PC-9 (cell line): ENCODE results near the gene PDZRN4. TPM values are rescaled to one million over a fixed set of nuclear protein-coding genes. Genes with fewer than 3 reads are reported as not detected.

ENCODE experiments used
- BruUV-seq: library from RNA; stranded (reverse); fragments of 400-500 nt; replicated peaks from 2 replicates; lab custom pipeline; 2021; lab: Mats Ljungman, UMichigan
- CTCF ChIA-PET: fragments of 300-600 bp; sonication (Branson Sonifier 250); formaldehyde crosslinking; loops from one replicate; lab custom pipeline; 2022; ENCODE audit warnings: antibody characterized with exemption; lab: Charles Lee
- POLR2A ChIA-PET: fragments of 300-600 bp; sonication (Branson Sonifier 250); formaldehyde crosslinking; loops from one replicate; lab custom pipeline; 2022; ENCODE audit warnings: antibody characterized with exemption; ENCODE audit not compliant: unreplicated experiment; lab: Charles Lee
- DNase-seq, 2 experiments: peaks; one replicate each; pipeline versions ENCODE4 v3.0.0 to v3.0.0-alpha.2; 2015 to 2022; ENCODE audit warnings: mixed read lengths in 1 of 2
- H2AFZ ChIP-seq: fragments of 200-600 bp; sonication (generic); 2 replicates; pipeline ENCODE4 v1.8.1; 2017; ENCODE audit warnings: antibody characterized with exemption
- H3F3A ChIP-seq: fragments of 200-600 bp; sonication (generic); 2 replicates; pipeline ENCODE4 v1.8.1; 2017; ENCODE audit warnings: antibody characterized with exemption, mild to moderate bottlenecking, low read depth; ENCODE audit not compliant: insufficient read depth
- H3K27ac ChIP-seq: fragments of 200-600 bp; sonication (generic); 2 replicates; pipeline ENCODE4 v1.6.1; 2016; ENCODE audit warnings: mixed run types
- H3K27me3 ChIP-seq: fragments of 200-600 bp; sonication (generic); 2 replicates; pipeline ENCODE4 v1.6.1; 2016; ENCODE audit warnings: low read depth, mixed run types; ENCODE audit not compliant: insufficient read depth
- H3K36me3 ChIP-seq: fragments of 200-600 bp; sonication (generic); 2 replicates; pipeline ENCODE4 v1.6.1; 2016; ENCODE audit warnings: low read depth, mixed run types
- H3K4me1 ChIP-seq: fragments of 200-600 bp; sonication (generic); replicated peaks from 2 replicates; pipeline ENCODE4 v1.6.1; 2016; ENCODE audit warnings: mixed run types; ENCODE audit not compliant: insufficient read depth
- H3K4me2 ChIP-seq: fragments of 200-600 bp; sonication (generic); 2 replicates; pipeline ENCODE4 v1.6.1; 2017; ENCODE audit warnings: mixed run types
- H3K4me3 ChIP-seq: fragments of 200-600 bp; sonication (generic); 2 replicates; pipeline ENCODE4 v1.6.1; 2016; ENCODE audit warnings: mixed run types
- H3K79me2 ChIP-seq: fragments of 200-600 bp; sonication (generic); 2 replicates; pipeline ENCODE4 v1.6.1; 2017; ENCODE audit warnings: low read depth, mixed run types
- H3K9me2 ChIP-seq: fragments of 200-600 bp; sonication (generic); 2 replicates; pipeline ENCODE4 v1.8.1; 2017; ENCODE audit warnings: mild to moderate bottlenecking; ENCODE audit not compliant: insufficient read depth
- H3K9me3 ChIP-seq: fragments of 200-600 bp; sonication (generic); 2 replicates; pipeline ENCODE4 v1.8.1; 2016; ENCODE audit warnings: low read depth; ENCODE audit not compliant: insufficient read depth
- H4K20me1 ChIP-seq: fragments of 200-600 bp; sonication (generic); 2 replicates; pipeline ENCODE4 v1.8.1; 2017; ENCODE audit not compliant: insufficient read depth
- EZH2 ChIP-seq: fragments of 200-600 bp; sonication (generic); IDR thresholded peaks from 2 replicates; pipeline ENCODE4 v1.8.0; 2017; ENCODE audit warnings: antibody characterized with exemption, low read depth
- intact Hi-C: fragments of 100-400 bp; cut with micrococcal nuclease; formaldehyde crosslinking; loops from one replicate; pipeline ENCODE4 v1.10.0; 2022; ENCODE audit not compliant: unreplicated experiment
- total RNA-seq: library from RNA; stranded (reverse); gene quantifications from 2 replicates; pipeline ENCODE4 v1.2.3, GENCODE V29; 2021
- TF ChIP-seq, protein P1 (sequence below): fragments of 200-600 bp; sonication (generic); conservative IDR thresholded peaks from 2 replicates; pipeline ENCODE4 v1.6.1; 2017; ENCODE audit warnings: mixed run types, antibody characterized with exemption, mild to moderate bottlenecking, moderate library complexity

PDZRN4 gene
- total RNA-seq, 1 experiment from 2014 or later: not detected

GRCh38 chr12:41558671-41559070 is 370.6 kb downstream of the PDZRN4 start:
- no TSS peak for BruUV-seq
- POLR2A ChIA-PET: no interaction called here
- no peaks in the 10 kb centered on the region for H3K79me2 ChIP-seq
- no peaks in the 10 kb centered on the region for H3K9me3 ChIP-seq
- H3F3A ChIP-seq: no peaks in the 10 kb centered on the region
- TF ChIP-seq, protein P1, sequence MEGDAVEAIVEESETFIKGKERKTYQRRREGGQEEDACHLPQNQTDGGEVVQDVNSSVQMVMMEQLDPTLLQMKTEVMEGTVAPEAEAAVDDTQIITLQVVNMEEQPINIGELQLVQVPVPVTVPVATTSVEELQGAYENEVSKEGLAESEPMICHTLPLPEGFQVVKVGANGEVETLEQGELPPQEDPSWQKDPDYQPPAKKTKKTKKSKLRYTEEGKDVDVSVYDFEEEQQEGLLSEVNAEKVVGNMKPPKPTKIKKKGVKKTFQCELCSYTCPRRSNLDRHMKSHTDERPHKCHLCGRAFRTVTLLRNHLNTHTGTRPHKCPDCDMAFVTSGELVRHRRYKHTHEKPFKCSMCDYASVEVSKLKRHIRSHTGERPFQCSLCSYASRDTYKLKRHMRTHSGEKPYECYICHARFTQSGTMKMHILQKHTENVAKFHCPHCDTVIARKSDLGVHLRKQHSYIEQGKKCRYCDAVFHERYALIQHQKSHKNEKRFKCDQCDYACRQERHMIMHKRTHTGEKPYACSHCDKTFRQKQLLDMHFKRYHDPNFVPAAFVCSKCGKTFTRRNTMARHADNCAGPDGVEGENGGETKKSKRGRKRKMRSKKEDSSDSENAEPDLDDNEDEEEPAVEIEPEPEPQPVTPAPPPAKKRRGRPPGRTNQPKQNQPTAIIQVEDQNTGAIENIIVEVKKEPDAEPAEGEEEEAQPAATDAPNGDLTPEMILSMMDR: no peak
- TF ChIP-seq EZH2: no peak
- CTCF ChIA-PET: no interaction called here
- H3K27ac ChIP-seq: no peak overlapping the region
- no peaks in the 10 kb centered on the region for H3K4me1 ChIP-seq
- H3K4me3 ChIP-seq: no peak overlapping the region
- H2AFZ ChIP-seq: no peak overlapping the region
- H4K20me1 ChIP-seq: no peaks in the 10 kb centered on the region
- intact Hi-C loops: no loop called here
- no peak for DNase-seq
- H3K27me3 ChIP-seq: no peaks in the 10 kb centered on the region
- no peaks in the 10 kb centered on the region for H3K36me3 ChIP-seq
- no peaks in the 10 kb centered on the region for H3K9me2 ChIP-seq
- H3K4me2 ChIP-seq: no peak overlapping the region

DNA sequence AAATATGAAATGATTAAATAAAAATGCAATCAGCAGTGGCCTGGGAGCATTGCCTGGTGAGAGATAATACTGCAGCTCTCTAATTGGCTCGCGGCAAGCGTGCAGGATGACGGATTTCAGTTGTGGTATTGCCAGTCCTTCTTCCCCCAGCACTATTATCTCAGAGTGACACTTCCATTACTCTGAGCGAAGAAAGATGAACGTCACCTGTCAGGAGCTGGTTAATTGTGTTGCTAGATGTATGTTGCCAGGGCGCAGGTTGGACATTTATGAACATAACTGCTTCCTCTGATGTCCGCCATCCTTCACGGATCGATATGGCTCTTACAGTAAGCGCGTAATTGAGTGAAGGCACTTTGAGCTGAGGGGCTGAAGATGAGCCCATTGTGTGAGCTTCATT is 374.9 kb downstream of the PDZRN4 start:
- no peaks in the 10 kb centered on the region for H3F3A ChIP-seq
- no TSS peak for BruUV-seq
- POLR2A ChIA-PET: no interaction called here

DNA sequence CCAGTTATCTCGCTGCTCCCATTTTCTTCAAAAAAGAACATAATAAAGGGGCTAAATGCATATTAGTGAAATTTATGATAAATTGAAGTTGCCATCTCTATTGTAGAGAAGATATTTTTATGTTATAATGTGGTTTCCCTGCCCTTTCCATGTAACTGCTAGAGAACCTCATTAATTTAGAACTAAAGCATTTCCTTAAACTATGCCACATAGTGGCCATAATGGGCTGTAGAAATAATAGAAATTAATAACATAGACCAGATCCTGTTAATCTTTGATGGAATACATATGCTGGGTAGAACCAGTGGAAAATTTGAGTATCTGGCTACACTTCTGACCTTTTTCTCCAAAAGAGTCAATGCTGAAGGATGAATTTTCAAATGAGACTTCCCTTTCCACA is 376.7 kb downstream of the PDZRN4 start:
- intact Hi-C loops: no loop called here
- Histone ChIP-seq H3K27me3 (no peaks in the 10 kb centered on the region), H3K9me3 (no peaks in the 10 kb centered on the region), H3K4me2 (no peak overlapping the region), H3F3A (no peaks in the 10 kb centered on the region), H4K20me1 (no peaks in the 10 kb centered on the region), H3K79me2 (no peaks in the 10 kb centered on the region), H3K4me1 (no peaks in the 10 kb centered on the region), H2AFZ (no peak overlapping the region), H3K27ac (no peak overlapping the region), H3K36me3 (no peaks in the 10 kb centered on the region), H3K9me2 (no peaks in the 10 kb centered on the region), H3K4me3 (no peak overlapping the region)
- TF ChIP-seq, protein P1: no peak
- TF ChIP-seq EZH2: no peak
- DNase-seq: no peak
- POLR2A ChIA-PET: no interaction called here
- BruUV-seq: no TSS peak
- CTCF ChIA-PET: no interaction called here

More for the DNA sequence above, 374.9 kb downstream of the PDZRN4 start:
- no peak overlapping the region for H2AFZ ChIP-seq
- no peaks in the 10 kb centered on the region for H4K20me1 ChIP-seq
- H3K4me1 ChIP-seq: no peaks in the 10 kb centered on the region
- intact Hi-C loops: no loop called here
- TF ChIP-seq, protein P1: no peak
- TF ChIP-seq EZH2: no peak
- H3K79me2 ChIP-seq: no peaks in the 10 kb centered on the region
- H3K4me3 ChIP-seq: no peak overlapping the region
- no peaks in the 10 kb centered on the region for H3K36me3 ChIP-seq
- CTCF ChIA-PET: no interaction called here
- H3K4me2 ChIP-seq: no peak overlapping the region
- H3K27ac ChIP-seq: no peak overlapping the region
- no peaks in the 10 kb centered on the region for H3K9me3 ChIP-seq
- no peaks in the 10 kb centered on the region for H3K27me3 ChIP-seq
- H3K9me2 ChIP-seq: no peaks in the 10 kb centered on the region
- DNase-seq: no peak
